Motor neuron (in vitro differentiated cells): ENCODE data around the gene KCNAB1. TPM values are rescaled to one million over a fixed set of nuclear protein-coding genes. Genes with fewer than 3 reads are reported as not detected.
A peak's percentile ranks its signal among the peaks of the same experiment; 100 is the strongest.

Source experiments
- ATAC-seq, 8 experiments: fragments of 200-7000 bp; cut with Tn5 transposase; replicated peaks in 6 of 8; 2 replicates each; pipeline ENCODE4 v1.8.0; 2021; ENCODE audit warnings: mild to moderate bottlenecking in 8 of 8, moderate library complexity in 8 of 8
- H3K27ac ChIP-seq, 2 donors: fragments of 250-450 bp; sonication (Bioruptor Pico); 2 replicates each; pipeline ENCODE4 v1.9.0; 2021; ENCODE audit warnings: antibody characterized with exemption in 2 of 2, mild to moderate bottlenecking in 2 of 2, moderate library complexity in 1 of 2
- H3K4me1 ChIP-seq, 2 donors: fragments of 250-450 bp; sonication (Bioruptor Pico); replicated peaks in 1 of 2; 2 replicates each; pipeline ENCODE4 v1.6.1; 2021; ENCODE audit warnings: antibody characterized with exemption in 2 of 2, mild to moderate bottlenecking in 2 of 2, moderate library complexity in 1 of 2
- H3K4me3 ChIP-seq, 5 donors: fragments of 250-450 bp; sonication (Bioruptor Pico); 2 replicates each; pipeline ENCODE4 v1.9.0; 2021; ENCODE audit warnings: antibody characterized with exemption in 5 of 5, mild to moderate bottlenecking in 5 of 5, moderate library complexity in 4 of 5
- WGBS, 10 experiments: fragments of 450-650 bp; shearing (Covaris generic); methylation state at CpG; one replicate each; pipeline ENCODE4 v1.0.0; 2022; 5-methylcytosine and 5-hydroxymethylcytosine counted together
- in situ Hi-C, 9 experiments: fragments of 400-800 bp; cut with MboI; loops; one replicate each; pipeline ENCODE4 v1.15.0; 2021; ENCODE audit warnings: low sequenced_read_pairs in 9 of 9, low pct_unique_long_range_greater_than_20kb in 2 of 9; ENCODE audit not compliant: unreplicated experiment in 9 of 9
- total RNA-seq, 8 experiments: library from RNA; unstranded; fragments of 300-600 nt; gene quantifications; 2 replicates each; pipeline versions ENCODE4 v1.2.3 to v1.2.4, GENCODE V29; 2022

KCNAB1 gene
- total RNA-seq, 8 experiments from 2014 or later: 1.7 to 4.8 (median 2.8) TPM

DNA sequence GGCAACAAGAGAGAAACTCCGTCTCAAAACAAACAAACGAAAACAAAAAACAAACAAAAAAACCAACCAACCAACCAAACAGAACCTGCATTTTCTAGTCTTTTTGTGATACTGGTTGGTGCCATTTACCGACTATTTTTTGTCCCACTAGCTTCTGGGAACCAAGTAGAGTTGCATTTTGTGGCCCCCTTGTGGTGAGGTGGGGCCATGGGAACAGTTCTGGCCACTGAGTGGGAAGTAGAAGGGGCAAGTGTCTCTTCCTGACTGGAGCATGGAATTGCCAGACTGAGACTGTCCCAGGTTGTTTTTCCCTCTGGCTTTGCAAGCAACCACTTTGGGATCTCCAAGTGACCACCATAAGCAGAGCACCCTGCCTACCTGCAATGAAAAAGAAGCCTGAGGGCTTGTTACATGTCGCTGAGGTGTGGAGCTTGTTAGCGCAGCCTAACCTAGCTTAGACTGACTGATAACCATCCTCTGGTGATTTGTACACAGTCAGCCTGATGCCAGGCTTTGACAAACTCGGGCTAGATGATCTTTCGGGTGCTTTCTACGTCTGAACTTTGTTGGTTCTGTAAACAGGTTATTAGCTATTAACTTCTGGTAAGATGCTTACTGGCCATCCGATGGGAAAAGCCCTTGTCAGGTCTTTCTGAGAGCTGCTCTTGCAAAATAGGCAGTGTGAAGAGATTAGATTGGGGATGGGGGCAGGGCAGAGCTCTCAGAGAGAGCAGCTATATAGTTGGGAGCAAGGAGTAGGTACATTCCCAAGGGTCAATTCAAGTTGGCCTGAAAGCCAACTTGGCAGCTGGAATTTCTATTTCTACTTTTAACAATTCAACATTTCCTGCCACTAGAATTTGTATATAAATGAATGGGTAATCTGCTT is 262.3 kb downstream of the KCNAB1 start:
- in situ Hi-C loops: loop anchor here in 1 of 9 experiments (10.0 kb wide), 1 partner anchor 218 kb away; no protein-coding TSS in a partner anchor
- Histone ChIP-seq H3K4me1 (no peaks in the 10 kb centered on the region), H3K27ac (no peak overlapping the region), H3K4me3 (no peak overlapping the region)
- peak in 3 of 8 experiments; percentile 35 to 72 (median 39) for ATAC-seq
- whole genome bisulfite sequencing, 10 experiments: 80 to 100% (median 84%) methylated on average over 1 to 6 of the region's 9 CpGs; no CpG with 5 or more reads in 1 of the 10 experiments

DNA sequence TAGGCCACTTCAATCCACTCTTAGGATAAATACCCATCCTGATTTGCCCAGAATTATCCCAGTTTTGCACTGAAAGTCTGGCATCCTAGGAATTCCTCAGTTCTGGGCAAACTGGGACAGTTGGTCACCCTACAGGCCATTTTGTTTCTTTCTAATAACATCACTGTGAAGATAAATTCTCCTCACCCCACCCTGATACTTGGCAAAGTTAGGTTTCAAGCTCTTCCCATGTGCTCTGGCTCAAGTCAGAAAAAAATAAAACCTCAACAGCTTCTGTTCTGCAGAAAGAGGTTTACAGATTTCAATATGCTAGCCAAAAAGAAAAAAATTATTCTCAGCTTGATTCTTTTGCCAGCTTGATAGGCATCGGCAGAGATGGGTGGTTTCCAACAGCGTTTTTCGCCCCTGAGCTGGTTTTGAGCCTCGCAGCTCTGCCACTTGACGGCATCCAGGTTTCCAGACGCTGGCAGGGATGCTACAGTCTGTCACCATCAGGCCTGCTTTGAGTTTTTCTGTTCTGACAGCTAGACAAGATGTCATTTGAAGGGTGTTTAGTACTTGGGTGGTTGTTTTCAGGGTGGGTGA is 263.2 kb downstream of the KCNAB1 start:
- in situ Hi-C loops: loop anchor here in 1 of 9 experiments (10.0 kb wide), 1 partner anchor 219 kb away; no protein-coding TSS in a partner anchor
- Histone ChIP-seq H3K27ac (no peak overlapping the region), H3K4me3 (no peak overlapping the region), H3K4me1 (no peaks in the 10 kb centered on the region)
- ATAC-seq: no peak
- 0 to 100% (median 93%) methylated on average over 1 to 6 of the region's 6 CpGs; no CpG with 5 or more reads in 3 of the 10 experiments for WGBS, 10 experiments

DNA sequence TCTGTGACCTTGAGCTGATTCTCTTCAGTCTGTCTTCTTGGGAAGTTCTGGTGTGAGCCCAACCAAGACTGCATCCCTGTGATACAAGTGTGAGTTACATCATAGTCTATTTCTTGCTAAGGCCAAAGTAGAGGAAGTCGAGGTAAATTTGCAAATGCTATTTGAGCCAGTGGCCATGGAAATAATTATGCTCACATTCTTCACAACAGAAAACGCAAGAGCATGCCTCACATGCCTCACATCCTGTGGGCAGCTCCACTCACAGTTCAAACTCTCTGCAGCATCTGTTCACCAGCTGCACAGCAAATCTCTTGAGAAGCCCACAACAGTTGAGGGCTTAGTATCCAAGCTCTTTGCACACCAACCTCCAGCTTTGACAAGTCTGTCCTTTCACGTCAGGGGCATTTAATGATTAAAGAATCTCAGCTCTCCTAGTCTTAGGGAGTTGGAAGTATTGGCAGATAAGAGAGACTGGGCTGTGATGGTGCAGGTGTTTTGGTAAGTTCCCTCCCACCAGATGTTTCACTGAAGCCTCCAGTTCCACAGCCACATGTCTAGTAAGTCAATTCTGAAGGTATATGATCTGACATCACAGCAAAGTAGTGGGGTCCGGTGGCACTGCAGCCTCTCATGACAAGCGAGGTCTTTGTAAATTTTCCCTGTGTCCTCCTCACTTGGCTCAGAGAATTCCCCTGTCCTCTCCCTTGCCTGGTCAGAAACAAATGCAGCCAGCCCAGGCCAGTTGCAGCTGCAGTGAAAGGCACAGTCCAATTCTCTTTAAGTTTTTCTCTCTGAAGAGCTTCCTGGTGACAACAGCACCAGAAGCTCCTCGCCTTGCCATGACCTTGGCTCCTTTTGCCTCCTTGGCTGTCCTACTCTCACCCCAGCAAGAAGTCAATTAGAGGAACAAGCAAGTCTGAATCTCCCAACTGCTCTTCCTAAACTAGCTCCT is 268.4 kb downstream of the KCNAB1 start:
- Histone ChIP-seq H3K27ac (no peak overlapping the region), H3K4me1 (no peaks in the 10 kb centered on the region), H3K4me3 (no peak overlapping the region)
- in situ Hi-C loops: loop anchor here in 1 of 9 experiments (10.0 kb wide), 1 partner anchor 224 kb away; no protein-coding TSS in a partner anchor
- WGBS, 10 experiments: 0 to 92% (median 60%) methylated on average over 1 to 5 of the region's 6 CpGs
- ATAC-seq: peak in 3 of 8 experiments; percentile 96 to 97 (median 96)

DNA sequence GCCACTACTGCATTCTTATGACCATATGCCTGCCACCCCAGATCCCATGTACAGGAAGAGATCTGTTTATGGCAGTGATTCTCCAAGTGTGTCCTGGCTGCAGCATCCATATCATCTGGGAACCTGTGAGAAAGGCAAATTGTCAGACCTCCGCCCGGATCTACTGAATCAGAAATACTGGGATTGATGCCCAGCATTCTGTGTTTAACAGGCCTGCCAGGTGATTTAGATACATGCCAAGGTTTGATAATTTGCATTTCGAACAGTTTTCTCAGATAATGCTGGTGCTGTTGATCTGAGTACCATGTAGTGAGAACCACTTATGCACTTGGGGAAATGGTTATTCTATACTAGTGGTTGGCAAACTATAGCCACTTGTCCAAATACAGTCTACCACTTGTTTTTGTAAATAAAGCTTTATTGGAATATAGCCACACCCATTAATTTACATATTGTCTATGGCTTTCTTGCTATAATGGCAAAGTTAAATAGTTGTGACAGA is 269.1 kb downstream of the KCNAB1 start:
- Histone ChIP-seq H3K27ac (no peak overlapping the region), H3K4me1 (peaks cover 0 to 5% of the 10 kb centered on the region in 2 donors), H3K4me3 (no peak overlapping the region)
- no peak for ATAC-seq
- in situ Hi-C loops: loop anchor here in 1 of 9 experiments (10.0 kb wide), 1 partner anchor 225 kb away; no protein-coding TSS in a partner anchor
- WGBS, 10 experiments: 38 to 100% (median 85%) methylated on average over 1 to 3 of the region's 3 CpGs; no CpG with 5 or more reads in 3 of the 10 experiments

DNA sequence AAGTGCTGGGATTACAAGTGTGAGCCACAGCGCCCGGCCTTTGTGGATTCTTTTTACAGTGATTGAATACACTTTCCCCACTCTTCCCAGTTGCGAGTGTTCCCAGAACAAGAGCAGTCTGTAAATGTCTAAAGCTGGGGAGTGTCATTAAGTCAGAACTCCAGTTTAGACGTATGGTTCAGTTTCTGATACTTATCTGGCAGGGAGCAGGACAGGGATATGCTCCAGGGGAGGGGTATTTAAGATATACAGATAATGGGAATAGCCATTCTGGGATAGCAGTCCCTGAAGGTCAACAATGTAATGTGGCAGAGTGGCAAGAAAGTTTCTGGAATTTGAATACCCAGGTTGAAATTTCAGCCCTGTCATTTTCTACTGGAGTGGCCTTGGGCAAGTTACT is 270.5 kb downstream of the KCNAB1 start:
- Histone ChIP-seq H3K27ac (no peak overlapping the region), H3K4me3 (no peak overlapping the region), H3K4me1 (peaks cover 0 to 5% of the 10 kb centered on the region in 2 donors)
- ATAC-seq: no peak
- WGBS, 10 experiments: 80 to 87% (median 80%) methylated on average over 1 to 4 of the region's 4 CpGs; no CpG with 5 or more reads in 5 of the 10 experiments
- in situ Hi-C loops: no loop called here

DNA sequence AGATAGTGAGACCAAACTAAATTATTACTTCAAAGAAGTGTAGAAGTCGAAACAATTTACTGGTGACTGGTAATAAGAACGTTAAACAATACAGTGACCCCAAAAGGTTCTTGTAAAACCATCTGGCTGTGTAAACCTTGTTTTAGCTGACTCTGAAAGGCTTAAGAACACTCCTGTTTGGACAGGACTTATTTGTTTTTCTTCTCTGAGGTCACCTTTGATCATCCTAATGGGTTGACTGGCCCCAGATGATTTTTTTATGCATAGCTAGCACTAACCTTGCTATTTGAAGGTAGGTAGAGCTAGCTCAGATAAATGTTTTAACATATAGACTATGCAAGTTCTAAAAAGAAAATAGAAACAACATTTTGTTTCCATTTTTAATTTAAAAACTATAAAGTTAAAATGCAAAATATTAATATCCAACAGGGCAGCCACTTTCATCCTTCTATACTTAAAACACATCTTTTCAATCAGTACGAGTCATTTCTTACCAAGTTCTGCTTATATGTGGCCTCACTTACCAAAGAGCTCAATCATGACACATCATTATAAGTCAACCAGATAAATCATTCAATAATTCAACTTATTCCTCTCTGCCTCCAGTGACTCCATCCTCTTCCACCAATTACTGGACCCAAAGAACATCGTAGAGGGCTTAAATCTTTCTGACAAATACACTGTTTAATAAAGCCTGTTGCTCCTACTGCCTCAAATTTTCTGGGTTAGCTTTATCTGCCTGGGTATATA is 275.8 kb downstream of the KCNAB1 start:
- Histone ChIP-seq H3K27ac (no peak overlapping the region), H3K4me3 (no peak overlapping the region), H3K4me1 (peaks cover 5 to 7% of the 10 kb centered on the region in 2 donors)
- in situ Hi-C loops: no loop called here
- 69 to 93% (median 85%) methylated on average over 2 to 4 of the region's 4 CpGs; no CpG with 5 or more reads in 1 of the 10 experiments for WGBS, 10 experiments
- ATAC-seq: no peak

DNA sequence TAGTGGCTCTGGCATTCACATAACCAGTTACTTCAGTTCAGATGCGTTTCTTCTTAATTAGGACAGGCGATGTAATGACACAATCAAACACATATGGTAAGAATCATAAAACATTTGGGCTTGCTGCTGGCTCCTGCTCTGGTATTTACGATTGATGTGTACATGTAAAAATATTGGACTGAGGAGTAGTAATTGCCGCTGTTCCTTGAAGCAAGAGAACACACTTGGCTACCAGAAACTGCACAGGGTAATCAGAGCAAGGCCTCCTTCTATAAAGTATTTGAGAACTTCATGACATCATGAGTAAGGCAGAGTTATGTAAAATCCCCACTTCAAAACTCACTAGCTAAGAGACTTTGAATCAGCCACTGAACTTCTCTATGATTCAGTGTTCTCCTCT is 276.5 kb downstream of the KCNAB1 start:
- 20 to 100% (median 94%) methylated on average over 1 to 4 of the region's 4 CpGs; no CpG with 5 or more reads in 1 of the 10 experiments for WGBS, 10 experiments
- in situ Hi-C loops: no loop called here
- Histone ChIP-seq H3K4me3 (no peak overlapping the region), H3K27ac (no peak overlapping the region), H3K4me1 (peaks cover 5 to 7% of the 10 kb centered on the region in 2 donors)
- peak in 1 of 8 experiments; percentile 21 for ATAC-seq

DNA sequence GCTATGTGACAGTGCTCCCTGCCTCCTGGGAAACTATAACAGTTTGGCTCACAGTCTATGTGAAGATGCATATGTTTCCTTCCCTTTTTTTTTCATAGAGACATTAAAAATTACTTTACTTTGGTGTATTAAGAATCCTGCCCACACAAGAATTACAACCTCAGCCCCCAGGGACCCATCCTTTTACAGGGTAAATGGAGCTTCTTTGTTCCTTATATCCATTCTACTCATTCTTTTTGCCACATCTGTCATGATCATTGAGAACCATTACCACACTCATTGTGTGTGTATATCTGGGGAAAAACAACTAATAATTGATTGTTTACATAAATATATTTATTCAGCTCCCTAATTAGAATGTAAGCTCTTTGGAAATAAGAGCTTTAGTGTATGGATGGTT is 277.2 kb downstream of the KCNAB1 start:
- H3K4me3 ChIP-seq: no peak overlapping the region
- in situ Hi-C loops: no loop called here
- peaks cover 5 to 7% of the 10 kb centered on the region in 2 donors for H3K4me1 ChIP-seq
- ATAC-seq: peak in 4 of 8 experiments; percentile 28 to 65 (median 64)
- H3K27ac ChIP-seq: no peak overlapping the region

DNA sequence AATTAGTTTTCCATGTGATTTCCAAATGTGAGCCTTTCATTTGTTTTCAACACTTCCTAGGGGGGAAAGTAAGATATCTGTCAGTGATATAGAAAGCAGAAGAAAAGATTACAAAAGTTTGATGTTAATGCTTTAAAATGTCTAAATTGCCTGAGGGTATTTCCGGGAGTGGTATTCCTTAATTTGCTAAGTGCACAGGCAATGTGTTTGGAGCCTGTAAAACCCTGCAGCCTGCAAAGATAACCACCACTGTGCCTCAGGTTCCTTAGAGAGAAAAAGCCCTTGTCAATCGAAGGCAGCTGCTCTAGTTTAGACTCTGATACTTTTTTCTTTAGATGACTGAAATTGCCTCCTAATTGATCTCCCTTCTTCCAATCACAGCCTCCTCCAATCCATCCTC is 279.7 kb downstream of the KCNAB1 start:
- Histone ChIP-seq H3K4me1 (peaks cover 0 to 7% of the 10 kb centered on the region in 2 donors), H3K27ac (no peak overlapping the region), H3K4me3 (no peak overlapping the region)
- ATAC-seq: no peak
- in situ Hi-C loops: no loop called here
- 50 to 100% (median 71%) methylated on average over 1 to 2 of the region's 2 CpGs; no CpG with 5 or more reads in 3 of the 10 experiments for WGBS, 10 experiments

DNA sequence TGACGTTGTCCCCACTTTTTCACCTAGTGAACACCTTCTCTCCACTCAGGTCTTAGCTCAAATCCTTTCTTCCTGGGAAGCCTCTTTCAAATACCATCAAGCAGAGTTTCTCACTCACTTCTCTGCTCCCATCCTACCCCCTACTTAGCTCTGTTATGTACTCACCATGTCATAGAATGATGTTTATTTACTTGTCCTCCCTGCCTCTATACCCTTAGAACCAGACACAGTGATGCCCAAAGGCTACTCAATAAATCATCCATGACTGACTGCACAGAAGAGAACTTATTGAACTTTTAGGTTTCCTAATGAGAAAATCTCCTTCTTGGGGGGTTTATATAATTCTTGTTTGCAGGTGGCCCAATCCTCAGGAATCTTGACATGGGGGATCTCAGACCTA is 280.4 kb downstream of the KCNAB1 start:
- Histone ChIP-seq H3K4me1 (peaks cover 0 to 7% of the 10 kb centered on the region in 2 donors), H3K4me3 (no peak overlapping the region), H3K27ac (no peak overlapping the region)
- whole genome bisulfite sequencing, 10 experiments: 57 to 100% (median 73%) methylated on average over 1 of the region's 1 CpG; no CpG with 5 or more reads in 3 of the 10 experiments
- in situ Hi-C loops: no loop called here
- no peak for ATAC-seq

DNA sequence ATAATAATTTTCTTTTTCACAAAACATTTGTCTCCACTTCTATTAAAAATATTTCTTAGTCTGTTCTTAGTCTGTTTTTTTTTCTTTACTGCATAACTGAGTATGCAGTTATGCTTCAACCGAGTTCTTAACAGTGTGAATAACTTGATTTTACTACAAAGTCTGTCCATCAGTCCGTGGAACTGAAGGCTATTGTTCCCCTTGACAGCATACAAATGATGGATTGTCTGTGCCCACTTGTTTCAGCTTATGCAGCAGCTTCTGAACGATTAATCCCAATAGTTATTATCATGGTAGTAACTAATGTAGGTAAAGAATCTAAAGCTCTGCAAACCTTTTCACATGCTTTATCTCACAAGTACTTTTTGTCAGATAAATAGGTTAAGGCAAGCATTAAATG is 283.8 kb downstream of the KCNAB1 start:
- ATAC-seq: no peak
- in situ Hi-C loops: no loop called here
- H3K27ac ChIP-seq: no peak overlapping the region
- no peaks in the 10 kb centered on the region for H3K4me1 ChIP-seq
- 7 to 91% (median 36%) methylated on average over 1 to 3 of the region's 3 CpGs for WGBS, 10 experiments
- no peak overlapping the region for H3K4me3 ChIP-seq

DNA sequence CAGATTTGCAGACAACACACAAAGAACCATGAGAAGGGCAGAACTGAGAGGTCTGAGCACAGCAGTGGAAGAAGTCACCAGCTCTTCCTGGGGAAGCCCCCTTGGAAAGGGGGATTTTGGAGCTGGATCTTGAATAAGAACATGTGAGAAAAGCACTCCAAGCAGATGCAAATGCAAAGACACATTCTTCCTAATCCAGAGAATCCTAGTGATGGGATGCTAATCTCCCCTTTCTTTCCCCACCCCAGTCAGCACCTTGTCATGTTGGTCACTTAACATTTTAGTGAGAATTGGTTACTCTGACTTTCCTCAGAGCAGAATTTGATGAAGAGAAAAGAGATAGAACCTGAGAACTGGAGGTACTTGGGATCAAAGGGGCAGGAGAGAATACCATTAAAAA is 286.0 kb downstream of the KCNAB1 start:
- in situ Hi-C loops: no loop called here
- ATAC-seq: no peak
- H3K4me1 ChIP-seq: no peaks in the 10 kb centered on the region
- H3K4me3 ChIP-seq: no peak overlapping the region
- no peak overlapping the region for H3K27ac ChIP-seq
